ENCODE results near the gene CDC6. TPM values are rescaled to one million over a fixed set of nuclear protein-coding genes. Genes with fewer than 3 reads are reported as not detected.
A peak's percentile ranks its signal among the peaks of the same experiment; 100 is the strongest.

The CDC6 gene
- total and polyA plus RNA-seq, 2 of the 8 experiments (the other 6 are each of a cell fraction or from before 2014, with no cell fraction given), result 50.5 to 140 TPM

DNA sequence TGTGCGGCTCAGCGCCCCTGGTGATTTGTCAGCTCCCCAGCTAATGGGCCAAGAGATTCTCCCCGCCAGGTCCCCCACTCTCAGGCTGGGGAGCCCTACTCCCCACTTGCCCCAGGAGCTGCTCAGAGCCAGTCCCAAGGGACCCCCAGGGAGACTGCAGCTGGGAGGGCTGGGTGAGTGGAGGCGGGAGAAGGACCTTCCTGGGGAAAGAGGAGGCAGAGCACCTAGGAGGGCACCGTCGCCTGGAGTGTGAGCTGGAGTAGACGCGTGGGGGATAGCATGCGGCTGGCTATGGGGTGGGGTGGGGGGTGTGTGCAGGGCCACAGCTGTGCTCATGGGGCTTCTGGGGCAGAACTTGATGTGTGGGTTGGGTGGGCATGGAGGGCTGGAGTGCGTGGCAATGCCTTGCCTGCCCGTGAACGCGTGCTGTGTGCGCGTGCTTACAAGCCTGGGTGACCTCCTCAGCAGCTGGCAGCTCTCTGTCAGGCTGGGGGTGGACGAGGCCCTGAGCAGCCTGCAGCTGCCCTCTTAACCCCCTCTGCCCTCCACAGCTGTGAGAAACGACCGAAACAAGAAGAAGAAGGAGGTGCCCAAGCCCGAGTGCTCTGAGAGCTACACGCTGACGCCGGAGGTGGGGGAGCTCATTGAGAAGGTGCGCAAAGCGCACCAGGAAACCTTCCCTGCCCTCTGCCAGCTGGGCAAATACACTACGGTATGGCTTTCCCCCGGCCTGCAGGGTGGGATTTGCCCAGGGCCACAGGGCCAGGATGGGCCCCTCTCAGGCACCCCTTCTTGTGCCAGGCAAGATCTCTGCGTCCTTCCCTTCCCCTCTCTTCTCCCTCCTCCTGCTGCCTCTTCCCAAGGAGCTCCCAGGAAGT, 63.9 kb downstream of the CDC6 start:
- Histone ChIP-seq H3K27ac (ENCODE audit: low read depth, low read length) (no peak overlapping the region), H3K4ac (replicated peaks; ENCODE audit: insufficient read length, low read depth, low read length) (no peak overlapping the region), H3K4me3 (ENCODE audit: extremely low read depth in 1 of 4, insufficient read depth in 2 of 4, low read depth in 3 of 4, low read length in 4 of 4) (no peak overlapping the region), H2BK120ac (replicated peaks; ENCODE audit: low read depth, low read length) (no peak overlapping the region), H2AFZ (ENCODE audit: low read length) (no peak overlapping the region), H3K36me3 (ENCODE audit: control insufficient read depth in 2 of 4, insufficient read depth in 4 of 4, low read length in 3 of 4) (no peaks in the 10 kb centered on the region; a peak in 1 of 8 replicates), H3K27me3 (replicated peaks in 1 of 4; ENCODE audit: control insufficient read depth in 3 of 4, extremely low read depth in 1 of 4, insufficient read depth in 3 of 4, low read length in 3 of 4) (peaks cover 2 to 35% (median 28%) of the 10 kb centered on the region in 4 experiments), H2AK5ac (ENCODE audit: low read depth, low read length) (no peak overlapping the region), H2BK5ac (ENCODE audit: low read depth, low read length) (no peak overlapping the region), H4K5ac (ENCODE audit: insufficient read length, low read depth, low read length) (no peak overlapping the region), H2BK15ac (ENCODE audit: low read length) (no peak overlapping the region), H4K91ac (replicated peaks; ENCODE audit: insufficient read length, low read length) (no peak overlapping the region), H3K9ac (replicated peaks in 1 of 4; ENCODE audit: extremely low read depth in 1 of 4, low read depth in 3 of 4, low read length in 3 of 4) (no peak overlapping the region), H3K79me2 (ENCODE audit: control insufficient read depth in 1 of 2, insufficient read depth in 2 of 2, low read length in 2 of 2) (no peaks in the 10 kb centered on the region; a peak in 1 of 4 replicates), H4K20me1 (replicated peaks in 1 of 2; ENCODE audit: control insufficient read depth in 1 of 2, insufficient read depth in 2 of 2, low read length in 2 of 2) (peaks cover 23 to 40% of the 10 kb centered on the region in 2 experiments), H3K4me1 (replicated peaks in 1 of 4; ENCODE audit: control insufficient read depth in 3 of 4, insufficient read depth in 4 of 4, low read length in 3 of 4) (peaks cover 7 to 42% (median 32%) of the 10 kb centered on the region in 4 experiments), H3K9me3 (ENCODE audit: insufficient read depth in 2 of 2, low read depth in 1 of 2, low read length in 1 of 2) (no peaks in the 10 kb centered on the region), H4K8ac (ENCODE audit: extremely low read depth, insufficient read depth, low read length) (peak overlapping the region; percentile 25; the same call in 1 of the 2 replicates), H3K14ac (ENCODE audit: insufficient read length) (no peak overlapping the region), H3K23me2 (ENCODE audit: low read depth, low read length) (peaks cover 4% of the 10 kb centered on the region; the same call in 1 of the 2 replicates), H2BK12ac (ENCODE audit: low read depth, low read length) (0 out of 2 replicates have a peak overlapping the region, but pooled peaks have one; percentile 27), H3K56ac (replicated peaks; ENCODE audit: insufficient read length, low read depth, low read length) (no peak overlapping the region), H3K23ac (ENCODE audit: insufficient read length) (no peak overlapping the region), H3K4me2 (ENCODE audit: insufficient read depth in 1 of 2, low read depth in 2 of 2, low read length in 2 of 2) (peak overlapping the region in 1 of 2 experiments; percentile 18; a peak in 1 of 4 replicates), H2BK20ac (ENCODE audit: low read length) (no peak overlapping the region), H3K79me1 (ENCODE audit: low read depth, low read length) (peaks cover 5% of the 10 kb centered on the region; the same call in 1 of the 2 replicates), H3K18ac (ENCODE audit: extremely low read depth, low read length) (no peak overlapping the region)
- POLR2A ChIA-PET (ENCODE audit: partially characterized antibody), result interaction anchor here (0.7 to 27.8 kb wide), 7 partner anchors 9 to 344 kb away, joined by 3 to 570 read pairs (median 3); partner anchors contain the start of genes CDC6 and RARA
- FAIRE-seq (no peak), DNase-seq (ENCODE audit: low read depth in 1 of 2, low spot score in 2 of 2) (no peak)
- WGBS, 2 experiments (ENCODE audit: extremely low coverage in 1 of 2, insufficient coverage in 1 of 2, insufficient read length in 1 of 2, insufficient replicate concordance in 2 of 2, low coverage in 1 of 2, low lambda C conversion rate in 2 of 2, missing lambda C conversion rate in 1 of 2), result 87% methylated on average over 19 of the region's 27 CpGs; no CpG with 5 or more reads in 1 of the 2 experiments
- CTCF ChIA-PET (ENCODE audit: partially characterized antibody), result interaction anchor here (0.6 to 30.8 kb wide), 9 partner anchors 8 to 209 kb away, joined by 3 to 1198 read pairs (median 4); partner anchors contain the start of gene RARA
- no peak for TF ChIP-seq MAFK (IDR thresholded peaks at IDR 0.05; ENCODE audit: low read depth, low read length)
- TF ChIP-seq TBP (IDR thresholded peaks at IDR 0.05; ENCODE audit: low read depth, low read length), result no peak
- no peak for TF ChIP-seq TCF12 (IDR thresholded peaks at IDR 0.05; ENCODE audit: low read depth, low read length)
- TF ChIP-seq EP300 (IDR thresholded peaks at IDR 0.05; ENCODE audit: borderline replicate concordance in 1 of 2, low read depth in 2 of 2, low read length in 2 of 2), result no peak
- TF ChIP-seq EGR1 (IDR thresholded peaks at IDR 0.05; ENCODE audit: borderline replicate concordance, low read depth, low read length), result no peak
- TF ChIP-seq USF2 (IDR thresholded peaks at IDR 0.05; ENCODE audit: low read length), result no peak
- TF ChIP-seq CBX8 (IDR thresholded peaks at IDR 0.05; ENCODE audit: borderline replicate concordance, low read depth, low read length), result no peak
- no peak for TF ChIP-seq FOSL1 (IDR thresholded peaks at IDR 0.05; ENCODE audit: insufficient read depth, low read depth, low read length)
- no peak for TF ChIP-seq KDM4A (IDR thresholded peaks at IDR 0.05; ENCODE audit: low read depth, low read length, severe bottlenecking)
